B cell (primary cell): ENCODE results near the gene PDZRN4. TPM values are rescaled to one million over a fixed set of nuclear protein-coding genes. Genes with fewer than 3 reads are reported as not detected.

ENCODE experiments used
- ATAC-seq: fragments of 200-7000 bp; cut with Tn5 transposase; one replicate; pipeline ENCODE4 v1.10.0; 2021; ENCODE audit warnings: low read depth, mild to moderate bottlenecking, moderate number of reproducible peaks, moderate library complexity
- CTCF ChIA-PET: fragments of 350-600 bp; sonication (Branson Sonifier 250); formaldehyde crosslinking; loops from one replicate; lab custom pipeline; 2021; ENCODE audit warnings: antibody characterized with exemption, inconsistent platforms; lab: Charles Lee
- POLR2A ChIA-PET: fragments of 350-600 bp; sonication (Branson Sonifier 250); formaldehyde crosslinking; loops from one replicate; lab custom pipeline; 2021; ENCODE audit warnings: antibody characterized with exemption; lab: Charles Lee
- DNase-seq: peaks from one replicate; pipeline ENCODE4 v3.0.0; 2013
- H2AFZ ChIP-seq: 2 replicates; pipeline ENCODE4 v1.6.1; 2012; ENCODE audit warnings: mild to moderate bottlenecking, low read depth, low read length; ENCODE audit not compliant: insufficient read depth, poor library complexity, severe bottlenecking
- H3K27ac ChIP-seq, 2 donors: 1 replicate in 1 of 2; 2 replicates in 1 of 2; pipeline ENCODE4 v1.5.1; 2012 to 2013; ENCODE audit warnings: low read length in 2 of 2, mild to moderate bottlenecking in 2 of 2, moderate library complexity in 1 of 2
- H3K27me3 ChIP-seq, 4 experiments: fragments of 200-600 bp in 1 of 4; sonication (generic) in 1 of 4; replicated peaks in 1 of 4; 1 replicate in 2 of 4; 2 replicates in 2 of 4; pipeline versions ENCODE4 v1.6.1 to v1.7.0; 2013 to 2016; ENCODE audit warnings: low read length in 3 of 4, mild to moderate bottlenecking in 2 of 4, mixed read lengths in 1 of 4, moderate library complexity in 1 of 4; ENCODE audit not compliant: insufficient read depth in 4 of 4, control insufficient read depth in 3 of 4; ENCODE audit errors: control extremely low read depth in 1 of 4
- H3K36me3 ChIP-seq, 2 experiments: replicated peaks in 1 of 2; 1 replicate in 1 of 2; 2 replicates in 1 of 2; pipeline versions ENCODE4 v1.6.1 to v1.7.1; 2013; ENCODE audit warnings: low read length in 1 of 2; ENCODE audit not compliant: insufficient read depth in 2 of 2, control insufficient read depth in 1 of 2; ENCODE audit errors: control extremely low read depth in 1 of 2, extremely low read depth in 1 of 2
- H3K4me1 ChIP-seq, 2 donors: fragments of 200-600 bp in 1 of 2; sonication (generic) in 1 of 2; 1 replicate in 1 of 2; 2 replicates in 1 of 2; pipeline versions ENCODE4 v1.5.1 to v1.6.1; 2013 to 2017; ENCODE audit warnings: low read length in 2 of 2; ENCODE audit not compliant: control insufficient read depth in 2 of 2, insufficient read depth in 2 of 2
- H3K4me2 ChIP-seq: replicated peaks from 2 replicates; pipeline ENCODE3; 2012; ENCODE audit warnings: mild to moderate bottlenecking, low read depth, low read length; ENCODE audit not compliant: poor library complexity, severe bottlenecking
- H3K4me3 ChIP-seq, 5 experiments: fragments of 200-600 bp in 1 of 5; sonication (generic) in 1 of 5; 1 replicate in 3 of 5; 2 replicates in 2 of 5; pipeline versions ENCODE4 v1.5.1 to v1.7.0; 2011 to 2016; ENCODE audit warnings: low read length in 4 of 5, mild to moderate bottlenecking in 4 of 5, low read depth in 2 of 5, control low read depth in 1 of 5, moderate library complexity in 1 of 5; ENCODE audit not compliant: insufficient read depth in 1 of 5; ENCODE audit errors: control extremely low read depth in 1 of 5, extremely low read depth in 1 of 5
- H3K79me2 ChIP-seq: fragments of 200-600 bp; sonication (generic); one replicate; pipeline ENCODE4 v1.6.0; 2016; ENCODE audit warnings: low read length; ENCODE audit not compliant: control insufficient read depth, insufficient read depth
- H3K9ac ChIP-seq: fragments of 200-600 bp; sonication (generic); 2 replicates; pipeline ENCODE4 v1.6.1; 2017; ENCODE audit warnings: mild to moderate bottlenecking, low read length, moderate library complexity
- H3K9me3 ChIP-seq, 3 donors: one replicate each; pipeline versions ENCODE4 v1.6.1 to v1.7.1; 2013; ENCODE audit warnings: low read length in 2 of 3; ENCODE audit not compliant: control insufficient read depth in 2 of 3, insufficient read depth in 1 of 3; ENCODE audit errors: control extremely low read depth in 1 of 3
- H4K20me1 ChIP-seq: 2 replicates; pipeline ENCODE4 v1.6.0; 2012; ENCODE audit warnings: mild to moderate bottlenecking, low read length; ENCODE audit not compliant: insufficient read depth, control insufficient read depth, poor library complexity, severe bottlenecking
- H3K27ac Mint-ChIP-seq: one replicate; pipeline ENCODE4 v1.8.0; 2021; ENCODE audit warnings: mixed read lengths
- H3K27me3 Mint-ChIP-seq: one replicate; pipeline ENCODE4 v1.8.0; 2021; ENCODE audit warnings: mixed read lengths
- H3K4me1 Mint-ChIP-seq: one replicate; pipeline ENCODE4 v1.8.0; 2021; ENCODE audit warnings: mixed read lengths
- H3K4me3 Mint-ChIP-seq: one replicate; pipeline ENCODE4 v1.8.0; 2021; ENCODE audit warnings: mixed read lengths
- H3K9me3 Mint-ChIP-seq: one replicate; pipeline ENCODE4 v1.8.0; 2022; ENCODE audit warnings: mixed read lengths; ENCODE audit not compliant: insufficient read depth
- EZH2 ChIP-seq: IDR thresholded peaks from 2 replicates; pipeline ENCODE4 v1.6.1; 2012; ENCODE audit warnings: borderline replicate concordance, low read depth, mild to moderate bottlenecking, moderate library complexity, low read length; ENCODE audit not compliant: insufficient read depth, poor library complexity, severe bottlenecking
- WGBS: methylation state at CpG from one replicate; pipeline ENCODE4 v1.1.5; 2013; ENCODE audit warnings: missing lambda C conversion rate; ENCODE audit not compliant: insufficient coverage; 5-methylcytosine and 5-hydroxymethylcytosine counted together
- intact Hi-C: fragments of 100-400 bp; cut with micrococcal nuclease; formaldehyde crosslinking; loops from one replicate; pipeline ENCODE4 v1.10.0; 2022
- polyA plus RNA-seq: library from polyadenylated mRNA; depleted of rRNA; stranded (reverse); fragments of >200 nt; gene quantifications from 2 replicates; pipeline ENCODE4 v1.2.3, GENCODE V29; 2012
- total RNA-seq, 2 donors: library from RNA; stranded (reverse); fragments of 120-200 nt in 1 of 2; gene quantifications; 1 replicate in 1 of 2; 2 replicates in 1 of 2; pipeline versions ENCODE4 v1.2.3 to v1.2.4, GENCODE V29; 2013 to 2022
- TF ChIP-seq, protein P1 (sequence below): fragments of 200-600 bp; IDR thresholded peaks from one replicate; pipeline ENCODE4 v1.8.0; 2022; ENCODE audit warnings: antibody characterized with exemption, mild to moderate bottlenecking

PDZRN4 gene
- total and polyA plus RNA-seq, 2 donors (not counting 1 experiment from before 2014, with no cell fraction given) = not detected

DNA sequence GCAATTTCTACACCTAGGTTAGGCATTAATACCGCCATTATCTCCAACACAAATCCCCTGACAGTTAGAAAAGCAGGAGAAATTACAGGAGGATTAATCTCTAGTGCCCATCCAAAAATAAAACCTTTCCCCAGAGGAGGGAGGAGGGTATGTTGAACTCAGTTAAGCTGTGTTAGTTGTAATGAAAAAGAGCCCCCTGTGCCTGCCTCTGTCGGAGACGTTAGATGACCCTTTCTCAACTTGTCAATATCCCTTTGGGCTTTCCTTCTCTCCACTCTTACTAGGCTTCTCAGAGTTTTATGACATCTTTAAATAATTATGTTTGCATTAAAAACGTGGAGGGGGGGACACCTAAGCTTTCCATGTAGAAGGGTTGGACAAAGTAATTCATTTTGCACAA is 278.2 kb downstream of the PDZRN4 start:
- no peaks in the 10 kb centered on the region for H3K4me1 ChIP-seq
- ATAC-seq (no peak), DNase-seq (no peak)
- no peak overlapping the region for H3K27ac ChIP-seq
- no peak for TF ChIP-seq EZH2
- TF ChIP-seq, protein P1, sequence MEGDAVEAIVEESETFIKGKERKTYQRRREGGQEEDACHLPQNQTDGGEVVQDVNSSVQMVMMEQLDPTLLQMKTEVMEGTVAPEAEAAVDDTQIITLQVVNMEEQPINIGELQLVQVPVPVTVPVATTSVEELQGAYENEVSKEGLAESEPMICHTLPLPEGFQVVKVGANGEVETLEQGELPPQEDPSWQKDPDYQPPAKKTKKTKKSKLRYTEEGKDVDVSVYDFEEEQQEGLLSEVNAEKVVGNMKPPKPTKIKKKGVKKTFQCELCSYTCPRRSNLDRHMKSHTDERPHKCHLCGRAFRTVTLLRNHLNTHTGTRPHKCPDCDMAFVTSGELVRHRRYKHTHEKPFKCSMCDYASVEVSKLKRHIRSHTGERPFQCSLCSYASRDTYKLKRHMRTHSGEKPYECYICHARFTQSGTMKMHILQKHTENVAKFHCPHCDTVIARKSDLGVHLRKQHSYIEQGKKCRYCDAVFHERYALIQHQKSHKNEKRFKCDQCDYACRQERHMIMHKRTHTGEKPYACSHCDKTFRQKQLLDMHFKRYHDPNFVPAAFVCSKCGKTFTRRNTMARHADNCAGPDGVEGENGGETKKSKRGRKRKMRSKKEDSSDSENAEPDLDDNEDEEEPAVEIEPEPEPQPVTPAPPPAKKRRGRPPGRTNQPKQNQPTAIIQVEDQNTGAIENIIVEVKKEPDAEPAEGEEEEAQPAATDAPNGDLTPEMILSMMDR = no peak
- Mint-ChIP-seq H3K4me1 (no peaks in the 10 kb centered on the region), H3K27ac (no peak overlapping the region), H3K27me3 (no peaks in the 10 kb centered on the region), H3K4me3 (no peak overlapping the region), H3K9me3 (no peaks in the 10 kb centered on the region)
- H3K4me2 ChIP-seq = no peak overlapping the region
- no CpG with 5 or more reads among the region's 4 CpGs for WGBS
- no peak overlapping the region for H2AFZ ChIP-seq
- H3K27me3 ChIP-seq = no peaks in the 10 kb centered on the region
- no peak overlapping the region for H3K9ac ChIP-seq
- ChIA-PET POLR2A (no interaction called here), CTCF (no interaction called here)
- no peaks in the 10 kb centered on the region for H3K9me3 ChIP-seq
- H3K36me3 ChIP-seq = no peaks in the 10 kb centered on the region
- intact Hi-C loops = no loop called here
- no peaks in the 10 kb centered on the region for H4K20me1 ChIP-seq
- H3K79me2 ChIP-seq = no peaks in the 10 kb centered on the region
- H3K4me3 ChIP-seq = no peak overlapping the region

DNA sequence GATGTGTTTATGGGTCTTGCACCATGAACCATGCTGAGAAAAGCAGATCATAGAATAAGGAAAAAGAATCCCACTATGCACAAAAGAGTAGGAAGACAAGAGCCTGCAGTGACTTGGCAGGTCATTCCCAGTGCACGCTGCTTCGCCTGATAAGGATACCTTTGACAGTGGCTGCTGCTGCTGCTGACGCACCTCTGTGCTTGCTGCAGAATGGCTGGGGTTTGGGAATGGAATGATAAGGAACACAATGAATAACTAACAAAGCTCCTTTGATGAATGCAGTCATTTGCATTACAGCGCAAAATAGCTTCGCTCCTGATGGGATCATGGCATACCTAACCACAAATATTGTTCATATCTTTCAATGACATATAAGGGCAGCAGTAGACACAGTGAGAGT is 278.7 kb downstream of the PDZRN4 start:
- no peak overlapping the region for H3K4me2 ChIP-seq
- intact Hi-C loops = no loop called here
- H3K27ac ChIP-seq = no peak overlapping the region
- no peaks in the 10 kb centered on the region for H3K9me3 ChIP-seq
- TF ChIP-seq EZH2 = no peak
- TF ChIP-seq, protein P1 = no peak
- WGBS = 100% methylated on average over 3 of the region's 5 CpGs
- no peaks in the 10 kb centered on the region for H3K4me1 ChIP-seq
- no peak overlapping the region for H3K9ac ChIP-seq
- H3K27ac Mint-ChIP-seq = no peak overlapping the region
- no peaks in the 10 kb centered on the region for H3K4me1 Mint-ChIP-seq
- H3K79me2 ChIP-seq = no peaks in the 10 kb centered on the region
- H3K9me3 Mint-ChIP-seq = no peaks in the 10 kb centered on the region
- H3K4me3 ChIP-seq = no peak overlapping the region
- H3K27me3 ChIP-seq = no peaks in the 10 kb centered on the region
- no peak overlapping the region for H3K4me3 Mint-ChIP-seq
- H3K27me3 Mint-ChIP-seq = no peaks in the 10 kb centered on the region
- POLR2A ChIA-PET = no interaction called here
- H2AFZ ChIP-seq = no peak overlapping the region
- no peaks in the 10 kb centered on the region for H4K20me1 ChIP-seq
- DNase-seq = no peak
- CTCF ChIA-PET = no interaction called here
- H3K36me3 ChIP-seq = no peaks in the 10 kb centered on the region
- ATAC-seq = no peak
